Activated CD4-positive, alpha-beta T cell treated with anti-CD3 and anti-CD28 coated beads, Interleukin-2, amount 50 U/mL, for 4 hours (primary cell): ENCODE measurements around the gene CISTR.
A peak's percentile ranks its signal among the peaks of the same experiment; 100 is the strongest.
"Not testable (repeated sequence)": the region's sequence is repeated elsewhere in the genome, so short reads cannot be mapped to it uniquely, and the experiment has no call there.

Experiments used
- DNase-seq, 2 experiments: peaks; one replicate each; pipeline ENCODE4 v3.0.0-alpha.2; 2020

CISTR gene

GRCh38 chr12:53740130-53740491 lies 11.7 kb downstream of the CISTR start:
- no peak for DNase-seq

GRCh38 chr12:53739214-53740129 lies 12.3 kb downstream of the CISTR start:
- no peak for DNase-seq

- peak; percentile 36 to 39 for DNase-seq
Observed at GRCh38 chr12:53738406-53739213, 13.2 kb downstream of the CISTR start.

GRCh38 chr12:53737951-53738405 lies 13.8 kb downstream of the CISTR start:
- no peak for DNase-seq

- no peak for DNase-seq
Observed at GRCh38 chr12:53737093-53737808, 14.5 kb downstream of the CISTR start.

- DNase-seq = no peak
Observed at GRCh38 chr12:53736592-53736991, 15.2 kb downstream of the CISTR start.

- no peak for DNase-seq
Observed at GRCh38 chr12:53735556-53735955, 16.2 kb downstream of the CISTR start.

GRCh38 chr12:53734425-53734824 lies 17.4 kb downstream of the CISTR start:
- no peak for DNase-seq

GRCh38 chr12:53733807-53734200 lies 18.0 kb downstream of the CISTR start:
- no peak for DNase-seq

- no peak for DNase-seq
Observed at GRCh38 chr12:53733051-53733806, 18.6 kb downstream of the CISTR start.

GRCh38 chr12:53729644-53730043 lies 22.1 kb downstream of the CISTR start:
- no peak for DNase-seq

- DNase-seq = no peak
Observed at GRCh38 chr12:53728206-53728605, 23.6 kb downstream of the CISTR start.

GRCh38 chr12:53727310-53728041 lies 24.3 kb downstream of the CISTR start, which contains the start of gene CALCOCO1:
CALCOCO1 (minus strand) TSS chr12:53727452; CDS start chr12:53725242, 2,210 bp downstream.
- peak; percentile 95 to 96 for DNase-seq

- DNase-seq = no peak
Observed at GRCh38 chr12:53726946-53727309, 24.9 kb downstream of the CISTR start.

GRCh38 chr12:53726341-53726740 lies 25.4 kb downstream of the CISTR start:
- DNase-seq = no peak

- no peak for DNase-seq
Observed at GRCh38 chr12:53725824-53726223, 26.0 kb downstream of the CISTR start.

- DNase-seq = no peak
Observed at GRCh38 chr12:53722450-53723041, 29.2 kb downstream of the CISTR start.

GRCh38 chr12:53720946-53721345 lies 30.8 kb downstream of the CISTR start:
- DNase-seq = no peak

- DNase-seq = no peak
Observed at GRCh38 chr12:53719649-53720048, 32.1 kb downstream of the CISTR start.

- DNase-seq = not testable (repeated sequence)
Observed at GRCh38 chr12:53718567-53718966, 33.2 kb downstream of the CISTR start.

- no peak for DNase-seq
Observed at GRCh38 chr12:53717319-53717718, 34.5 kb downstream of the CISTR start.
